Measurements from ENCODE around the gene SLC16A12. TPM values are rescaled to one million over a fixed set of nuclear protein-coding genes. Genes with fewer than 3 reads are reported as not detected.

The SLC16A12 gene, protein sequence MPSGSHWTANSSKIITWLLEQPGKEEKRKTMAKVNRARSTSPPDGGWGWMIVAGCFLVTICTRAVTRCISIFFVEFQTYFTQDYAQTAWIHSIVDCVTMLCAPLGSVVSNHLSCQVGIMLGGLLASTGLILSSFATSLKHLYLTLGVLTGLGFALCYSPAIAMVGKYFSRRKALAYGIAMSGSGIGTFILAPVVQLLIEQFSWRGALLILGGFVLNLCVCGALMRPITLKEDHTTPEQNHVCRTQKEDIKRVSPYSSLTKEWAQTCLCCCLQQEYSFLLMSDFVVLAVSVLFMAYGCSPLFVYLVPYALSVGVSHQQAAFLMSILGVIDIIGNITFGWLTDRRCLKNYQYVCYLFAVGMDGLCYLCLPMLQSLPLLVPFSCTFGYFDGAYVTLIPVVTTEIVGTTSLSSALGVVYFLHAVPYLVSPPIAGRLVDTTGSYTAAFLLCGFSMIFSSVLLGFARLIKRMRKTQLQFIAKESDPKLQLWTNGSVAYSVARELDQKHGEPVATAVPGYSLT
- total RNA-seq (under 0.01 TPM in 2 replicates), polyA plus RNA-seq (0.26 and 0.46 TPM in 2 replicates), polyA minus RNA-seq (ENCODE audit: low replicate concordance) (0.56 TPM in 1 of 2 replicates, not detected in the other)
- polyA plus RNA-seq (2012): 0.07 and 0.30 TPM in 2 replicates

DNA sequence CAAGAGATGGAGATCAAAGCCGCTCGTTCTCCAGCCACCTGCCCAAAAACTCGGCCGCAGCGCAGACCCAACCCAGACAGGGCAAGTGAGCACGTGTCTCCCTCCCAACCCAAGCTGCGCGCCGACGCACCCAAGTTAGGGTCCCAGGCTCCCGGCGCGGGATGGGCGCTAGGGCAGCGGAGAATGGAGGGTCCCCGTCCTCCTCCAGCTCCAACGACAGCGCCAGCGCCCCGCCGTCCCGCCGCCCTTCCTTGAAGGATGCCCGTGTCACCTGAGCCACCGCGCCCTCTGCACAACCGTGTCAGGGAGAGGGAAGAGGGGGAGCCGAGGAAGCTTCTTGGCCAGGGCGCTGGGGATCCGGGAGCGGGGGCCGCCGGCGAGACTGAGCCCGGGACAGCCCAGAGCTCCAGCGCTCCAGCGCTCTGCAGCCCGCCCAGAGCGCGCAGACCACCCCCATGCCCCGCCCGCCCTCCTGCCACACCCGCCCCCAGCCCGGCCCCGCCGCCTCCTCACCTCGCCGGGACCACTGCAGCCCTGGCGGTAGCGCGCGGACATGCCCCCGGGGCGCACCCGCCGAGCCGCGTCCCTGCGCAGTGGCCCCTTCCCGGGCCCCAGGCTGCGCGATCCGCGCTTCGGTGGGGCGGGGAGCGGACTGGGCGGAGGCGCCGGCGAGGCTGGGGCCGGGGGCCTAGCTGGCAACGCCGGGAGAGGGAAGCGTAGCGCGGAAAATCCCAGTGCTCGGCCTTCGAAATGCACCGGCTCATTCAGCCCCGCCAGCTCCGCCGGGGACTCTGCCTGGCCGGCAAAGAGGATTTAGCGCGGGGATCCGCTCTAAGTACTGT, at the start of gene SLC16A12:
Gene SLC16A12 (minus strand): TSS at position 424 of the 842 bp plus-strand sequence. CDS start 73,016 bp downstream, outside the sequence.
- peak; percentile 46 for TF ChIP-seq EZH2 (IDR thresholded peaks at IDR 0.05; ENCODE audit: low read length, missing control alignments)
- TF ChIP-seq, protein P1, sequence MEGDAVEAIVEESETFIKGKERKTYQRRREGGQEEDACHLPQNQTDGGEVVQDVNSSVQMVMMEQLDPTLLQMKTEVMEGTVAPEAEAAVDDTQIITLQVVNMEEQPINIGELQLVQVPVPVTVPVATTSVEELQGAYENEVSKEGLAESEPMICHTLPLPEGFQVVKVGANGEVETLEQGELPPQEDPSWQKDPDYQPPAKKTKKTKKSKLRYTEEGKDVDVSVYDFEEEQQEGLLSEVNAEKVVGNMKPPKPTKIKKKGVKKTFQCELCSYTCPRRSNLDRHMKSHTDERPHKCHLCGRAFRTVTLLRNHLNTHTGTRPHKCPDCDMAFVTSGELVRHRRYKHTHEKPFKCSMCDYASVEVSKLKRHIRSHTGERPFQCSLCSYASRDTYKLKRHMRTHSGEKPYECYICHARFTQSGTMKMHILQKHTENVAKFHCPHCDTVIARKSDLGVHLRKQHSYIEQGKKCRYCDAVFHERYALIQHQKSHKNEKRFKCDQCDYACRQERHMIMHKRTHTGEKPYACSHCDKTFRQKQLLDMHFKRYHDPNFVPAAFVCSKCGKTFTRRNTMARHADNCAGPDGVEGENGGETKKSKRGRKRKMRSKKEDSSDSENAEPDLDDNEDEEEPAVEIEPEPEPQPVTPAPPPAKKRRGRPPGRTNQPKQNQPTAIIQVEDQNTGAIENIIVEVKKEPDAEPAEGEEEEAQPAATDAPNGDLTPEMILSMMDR (conservative IDR thresholded peaks at IDR 0.05 in 1 of 2, IDR thresholded peaks at IDR 0.05 in 1 of 2; ENCODE audit: low read depth in 1 of 2, low read length in 2 of 2): no peak
- Histone ChIP-seq H3K4me2 (ENCODE audit: extremely low read depth, insufficient read depth, low read length) (peak within 1 kb of the TSS; percentile 91), H3K4me1 (ENCODE audit: control insufficient read depth, extremely low read depth, insufficient read depth, low read length) (peaks cover 2% of the 10 kb centered on the region), H3K79me2 (ENCODE audit: control insufficient read depth, insufficient read depth, low read length) (no peaks in the 10 kb centered on the region), H3K4me3 (replicated peaks in 1 of 4; ENCODE audit: control extremely low read depth in 1 of 4, insufficient read depth in 1 of 4, low read depth in 3 of 4, low read length in 4 of 4) (peak within 1 kb of the TSS; percentile 45 to 60 (median 52)), H3K27me3 (ENCODE audit: control insufficient read depth, insufficient read depth, low read length) (no peaks in the 10 kb centered on the region), H3K36me3 (ENCODE audit: control insufficient read depth, insufficient read depth, low read length) (no peaks in the 10 kb centered on the region), H3K9me3 (ENCODE audit: control insufficient read depth, insufficient read depth, low read depth, low read length) (no peaks in the 10 kb centered on the region), H3K9ac (ENCODE audit: insufficient read depth, low read length) (no peak within 1 kb of the TSS), H3K27ac (ENCODE audit: insufficient read depth, low read length) (no peak within 1 kb of the TSS), H2AFZ (ENCODE audit: low read length) (peak within 1 kb of the TSS; percentile 61), H4K20me1 (ENCODE audit: control insufficient read depth, extremely low read depth, insufficient read depth, low read length) (no peaks in the 10 kb centered on the region)
- DNase-seq (ENCODE audit: low read depth in 2 of 2): peak; percentile 18 to 29

DNA sequence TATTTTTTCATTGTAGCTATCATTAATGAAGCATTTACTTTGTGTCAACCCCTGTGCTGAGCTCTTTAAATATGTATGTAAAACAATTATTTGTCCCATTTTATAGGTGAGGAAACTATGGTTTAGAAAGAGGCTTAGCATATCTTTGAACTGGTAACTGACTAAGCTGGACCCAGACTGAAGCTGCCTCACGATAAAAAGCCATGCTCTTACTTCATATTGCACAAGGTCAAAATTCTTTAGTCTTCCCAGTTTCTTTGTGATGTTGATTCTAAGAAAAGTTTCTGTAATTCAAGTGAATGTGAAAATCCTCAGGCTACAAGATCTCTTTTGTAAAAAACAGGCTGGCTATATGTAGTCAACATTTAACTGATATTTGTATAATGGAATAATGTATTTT, 46.6 kb upstream of the SLC16A12 start:
- Histone ChIP-seq H3K27me3 (ENCODE audit: control insufficient read depth, insufficient read depth, low read length) (no peaks in the 10 kb centered on the region), H3K4me2 (ENCODE audit: extremely low read depth, insufficient read depth, low read length) (no peak overlapping the region), H3K9ac (ENCODE audit: insufficient read depth, low read length) (no peak overlapping the region), H4K20me1 (ENCODE audit: control insufficient read depth, extremely low read depth, insufficient read depth, low read length) (no peaks in the 10 kb centered on the region), H3K4me1 (ENCODE audit: control insufficient read depth, extremely low read depth, insufficient read depth, low read length) (no peaks in the 10 kb centered on the region), H3K4me3 (replicated peaks in 1 of 4; ENCODE audit: control extremely low read depth in 1 of 4, insufficient read depth in 1 of 4, low read depth in 3 of 4, low read length in 4 of 4) (no peak overlapping the region), H3K9me3 (ENCODE audit: control insufficient read depth, insufficient read depth, low read depth, low read length) (no peaks in the 10 kb centered on the region), H2AFZ (ENCODE audit: low read length) (no peak overlapping the region), H3K36me3 (ENCODE audit: control insufficient read depth, insufficient read depth, low read length) (no peaks in the 10 kb centered on the region), H3K79me2 (ENCODE audit: control insufficient read depth, insufficient read depth, low read length) (no peaks in the 10 kb centered on the region), H3K27ac (ENCODE audit: insufficient read depth, low read length) (no peak overlapping the region)
- TF ChIP-seq, protein P1 (conservative IDR thresholded peaks at IDR 0.05 in 1 of 2, IDR thresholded peaks at IDR 0.05 in 1 of 2; ENCODE audit: low read depth in 1 of 2, low read length in 2 of 2): no peak
- DNase-seq (ENCODE audit: low read depth in 2 of 2): no peak

DNA sequence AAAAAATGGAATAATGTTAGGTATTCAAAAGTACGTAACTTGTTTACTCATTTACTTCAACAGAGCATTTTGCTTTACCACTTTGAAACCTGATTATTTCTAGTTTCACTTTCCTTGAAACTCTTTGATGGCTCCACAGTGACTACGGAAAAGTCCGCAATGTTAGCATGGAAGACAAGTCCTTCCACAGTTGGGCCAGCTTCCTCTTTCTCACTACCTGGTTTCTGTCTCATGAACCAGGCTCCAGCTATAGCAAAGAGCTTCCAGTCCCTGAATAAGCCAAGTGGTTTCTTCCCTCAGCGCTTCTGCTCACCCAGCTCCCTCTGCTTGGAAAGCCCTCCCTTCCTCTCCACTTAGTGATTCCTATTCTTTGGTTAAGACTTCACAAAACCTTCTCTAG, 44.8 kb upstream of the SLC16A12 start:
- TF ChIP-seq, protein P1 (conservative IDR thresholded peaks at IDR 0.05 in 1 of 2, IDR thresholded peaks at IDR 0.05 in 1 of 2; ENCODE audit: low read depth in 1 of 2, low read length in 2 of 2): no peak
- TF ChIP-seq EZH2 (IDR thresholded peaks at IDR 0.05; ENCODE audit: low read length, missing control alignments): no peak
- no peaks in the 10 kb centered on the region for H3K79me2 ChIP-seq (ENCODE audit: control insufficient read depth, insufficient read depth, low read length)
- no peak for DNase-seq (ENCODE audit: low read depth in 2 of 2)
- H2AFZ ChIP-seq (ENCODE audit: low read length): no peak overlapping the region
- no peaks in the 10 kb centered on the region for H3K36me3 ChIP-seq (ENCODE audit: control insufficient read depth, insufficient read depth, low read length)
- H3K4me2 ChIP-seq (ENCODE audit: extremely low read depth, insufficient read depth, low read length): no peak overlapping the region
- H3K4me1 ChIP-seq (ENCODE audit: control insufficient read depth, extremely low read depth, insufficient read depth, low read length): no peaks in the 10 kb centered on the region
- H4K20me1 ChIP-seq (ENCODE audit: control insufficient read depth, extremely low read depth, insufficient read depth, low read length): no peaks in the 10 kb centered on the region
- no peak overlapping the region for H3K4me3 ChIP-seq (replicated peaks in 1 of 4; ENCODE audit: control extremely low read depth in 1 of 4, insufficient read depth in 1 of 4, low read depth in 3 of 4, low read length in 4 of 4)
- no peaks in the 10 kb centered on the region for H3K9me3 ChIP-seq (ENCODE audit: control insufficient read depth, insufficient read depth, low read depth, low read length)
- H3K9ac ChIP-seq (ENCODE audit: insufficient read depth, low read length): no peak overlapping the region
- no peaks in the 10 kb centered on the region for H3K27me3 ChIP-seq (ENCODE audit: control insufficient read depth, insufficient read depth, low read length)
- no peak overlapping the region for H3K27ac ChIP-seq (ENCODE audit: insufficient read depth, low read length)
